Measurements from ENCODE around the gene COL7A1.

The COL7A1 gene

GRCh38 chr3:48516571-48516970 lies 78.6 kb downstream of the COL7A1 start:
- DNase-seq (ENCODE audit: low read depth), result no peak
- H3K4me3 ChIP-seq (ENCODE audit: low read length), result no peak overlapping the region
- no peak for TF ChIP-seq CTCF (conservative IDR thresholded peaks at IDR 0.05; ENCODE audit: low read depth, low read length)

GRCh38 chr3:48514431-48515227 lies 80.5 kb downstream of the COL7A1 start:
- DNase-seq (ENCODE audit: low read depth), result no peak
- no peak for TF ChIP-seq CTCF (conservative IDR thresholded peaks at IDR 0.05; ENCODE audit: low read depth, low read length)
- no peak overlapping the region for H3K4me3 ChIP-seq (ENCODE audit: low read length)
